Osteoblast (primary cell): ENCODE results near the gene DIP2A. TPM values are rescaled to one million over a fixed set of nuclear protein-coding genes. Genes with fewer than 3 reads are reported as not detected.
"Not testable (repeated sequence)": the region's sequence is repeated elsewhere in the genome, so short reads cannot be mapped to it uniquely, and the experiment has no call there.

Experiments used
- DNase-seq: peaks from one replicate; pipeline ENCODE4 v3.0.0; 2011; ENCODE audit warnings: low spot score, mixed read lengths; ENCODE audit not compliant: insufficient read length; ENCODE audit errors: missing footprints
- H2AFZ ChIP-seq: 2 replicates; pipeline ENCODE4 v1.6.0; 2011; ENCODE audit warnings: mild to moderate bottlenecking, low read length
- H3K27ac ChIP-seq: 2 replicates; pipeline ENCODE4 v1.5.1; 2011; ENCODE audit warnings: mild to moderate bottlenecking, low read depth, low read length, moderate library complexity
- H3K27me3 ChIP-seq: 2 replicates; pipeline ENCODE4 v1.6.0; 2012; ENCODE audit warnings: mild to moderate bottlenecking, control low read depth, inconsistent platforms, low read length, moderate library complexity; ENCODE audit not compliant: insufficient read depth
- H3K36me3 ChIP-seq: 2 replicates; pipeline ENCODE4 v1.5.1; 2011; ENCODE audit warnings: mild to moderate bottlenecking, low read length, control low read depth, moderate library complexity; ENCODE audit not compliant: insufficient read depth
- H3K4me1 ChIP-seq: 2 replicates; pipeline ENCODE4 v1.5.1; 2011; ENCODE audit warnings: mild to moderate bottlenecking, low read length, control low read depth, moderate library complexity; ENCODE audit not compliant: insufficient read depth
- H3K4me2 ChIP-seq: 2 replicates; pipeline ENCODE4 v1.6.0; 2011; ENCODE audit warnings: mild to moderate bottlenecking, low read length; ENCODE audit not compliant: insufficient read depth
- H3K4me3 ChIP-seq: fragments of 200-600 bp; sonication (generic); 3 replicates; pipeline ENCODE4 v1.5.1; 2012; ENCODE audit warnings: mild to moderate bottlenecking, low read length, inconsistent platforms; ENCODE audit not compliant: insufficient read depth
- H3K79me2 ChIP-seq: 2 replicates; pipeline ENCODE4 v1.6.0; 2012; ENCODE audit warnings: mild to moderate bottlenecking, low read length, control low read depth, inconsistent platforms; ENCODE audit not compliant: insufficient read depth
- H3K9me3 ChIP-seq: 2 replicates; pipeline ENCODE4 v1.5.1; 2011; ENCODE audit warnings: low read depth, low read length, control low read depth
- H4K20me1 ChIP-seq: 2 replicates; pipeline ENCODE4 v1.6.0; 2012; ENCODE audit warnings: mild to moderate bottlenecking, low read length, control low read depth; ENCODE audit not compliant: insufficient read depth
- CTCF ChIP-seq: IDR thresholded peaks from 2 replicates; pipeline ENCODE4 v1.5.1; 2011; ENCODE audit warnings: mild to moderate bottlenecking, low read depth, low read length, moderate library complexity; ENCODE audit errors: extremely low read depth
- total RNA-seq: library from RNA; depleted of rRNA; stranded (reverse); fragments of >200 nt; gene quantifications from 2 replicates; pipeline ENCODE4 v1.2.3, GENCODE V29; 2012

Gene DIP2A
- total RNA-seq, 1 donor: 22.8 TPM

- Histone ChIP-seq H4K20me1 (no peaks in the 10 kb centered on the region), H3K9me3 (no peaks in the 10 kb centered on the region), H3K4me1 (no peaks in the 10 kb centered on the region), H3K79me2 (no peaks in the 10 kb centered on the region), H3K36me3 (peaks cover 69% of the 10 kb centered on the region), H3K4me3 (no peak overlapping the region), H3K27ac (no peak overlapping the region), H2AFZ (no peak overlapping the region), H3K27me3 (no peaks in the 10 kb centered on the region), H3K4me2 (no peak overlapping the region)
- TF ChIP-seq CTCF: no peak
- DNase-seq: no peak
Measured at GRCh38 chr21:46441961-46442498, 16.7 kb upstream of the DIP2A start.

GRCh38 chr21:46442938-46443337, 15.8 kb upstream of the DIP2A start:
- DNase-seq: no peak
- Histone ChIP-seq H3K4me1 (no peaks in the 10 kb centered on the region), H3K4me3 (no peak overlapping the region), H3K79me2 (no peaks in the 10 kb centered on the region), H3K4me2 (no peak overlapping the region), H3K36me3 (peaks cover 64% of the 10 kb centered on the region), H4K20me1 (no peaks in the 10 kb centered on the region), H2AFZ (no peak overlapping the region), H3K9me3 (no peaks in the 10 kb centered on the region), H3K27me3 (no peaks in the 10 kb centered on the region), H3K27ac (no peak overlapping the region)
- TF ChIP-seq CTCF: no peak

- no peak for DNase-seq
- H3K79me2 ChIP-seq: no peaks in the 10 kb centered on the region
- no peaks in the 10 kb centered on the region for H3K9me3 ChIP-seq
- no peak for TF ChIP-seq CTCF
- no peaks in the 10 kb centered on the region for H3K4me1 ChIP-seq
- no peaks in the 10 kb centered on the region for H4K20me1 ChIP-seq
- no peak overlapping the region for H3K4me3 ChIP-seq
- no peak overlapping the region for H3K27ac ChIP-seq
- peaks cover 58% of the 10 kb centered on the region for H3K36me3 ChIP-seq
- no peak overlapping the region for H3K4me2 ChIP-seq
- peak overlapping the region; percentile 41 for H2AFZ ChIP-seq
- no peaks in the 10 kb centered on the region for H3K27me3 ChIP-seq
Measured at GRCh38 chr21:46443910-46444309, 14.8 kb upstream of the DIP2A start.

- H3K36me3 ChIP-seq: peaks cover 19% of the 10 kb centered on the region
- DNase-seq: peak; percentile 27
- TF ChIP-seq CTCF: no peak
Measured at GRCh38 chr21:46448108-46448507, 10.6 kb upstream of the DIP2A start.

GRCh38 chr21:46448855-46449254, 9.8 kb upstream of the DIP2A start:
- H3K79me2 ChIP-seq: peaks cover 12% of the 10 kb centered on the region
- not testable (repeated sequence) for H2AFZ ChIP-seq, H3K9me3 ChIP-seq, H3K4me3 ChIP-seq, H3K27me3 ChIP-seq, H4K20me1 ChIP-seq, H3K4me1 ChIP-seq, H3K27ac ChIP-seq, H3K4me2 ChIP-seq, DNase-seq
- peaks cover 17% of the 10 kb centered on the region for H3K36me3 ChIP-seq

More at GRCh38 chr21:46448108-46448507, 10.6 kb upstream of the DIP2A start:
- Histone ChIP-seq H3K4me2 (no peak overlapping the region), H3K27ac (no peak overlapping the region), H3K4me1 (no peaks in the 10 kb centered on the region), H3K4me3 (no peak overlapping the region), H4K20me1 (peaks cover 3% of the 10 kb centered on the region), H3K79me2 (peaks cover 8% of the 10 kb centered on the region), H2AFZ (no peak overlapping the region), H3K27me3 (no peaks in the 10 kb centered on the region), H3K9me3 (no peaks in the 10 kb centered on the region)
